HepG2 (cell line): ENCODE measurements around the gene ANKRD22. TPM values are rescaled to one million over a fixed set of nuclear protein-coding genes. Genes with fewer than 3 reads are reported as not detected.

Experiments used
- ATAC-seq: fragments of 200-7000 bp; cut with Tn5 transposase; 3 replicates; pipeline ENCODE4 v1.9.1; 2020; ENCODE audit warnings: mild to moderate bottlenecking, moderate library complexity
- BruUV-seq: library from RNA; stranded (reverse); fragments of 400-500 nt; replicated peaks from 2 replicates; lab custom pipeline; 2021; lab: Mats Ljungman, UMichigan
- CTCF ChIA-PET: fragments of 300-600 bp; formaldehyde crosslinking; extraction: SDS; loops from one replicate; lab custom pipeline; 2021; ENCODE audit warnings: low total read pairs, inconsistent platforms, low intra/inter-chr PET ratio; lab: Yijun Ruan, JAX
- POLR2A ChIA-PET: fragments of 350-600 bp; sonication (Branson Sonifier 250); formaldehyde crosslinking; loops from one replicate; lab custom pipeline; 2020; ENCODE audit warnings: antibody characterized with exemption, inconsistent platforms; lab: Yijun Ruan, JAX
- DNase-seq: peaks from one replicate; pipeline ENCODE4 v3.0.0-alpha.2; 2015; ENCODE audit warnings: low spot score
- FAIRE-seq: peaks from 3 replicates; lab custom pipeline; 2011; peaks lifted over from hg19 to GRCh38; lab: Jason Lieb, UNC
- H2AFZ ChIP-seq: one replicate; pipeline ENCODE4 v1.6.1; 2011; ENCODE audit warnings: low read length, inconsistent platforms
- H3K27ac ChIP-seq: fragments of 300-600 bp; 3 replicates; pipeline ENCODE4 v1.8.0; 2011; ENCODE audit warnings: mixed run types, mild to moderate bottlenecking, mixed read lengths, low read length, inconsistent platforms; ENCODE audit not compliant: insufficient read depth; ENCODE audit errors: extremely low read length
- H3K27me3 ChIP-seq, 2 experiments: fragments of 200-600 bp in 1 of 2; 2 replicates in 1 of 2; 3 replicates in 1 of 2; pipeline versions ENCODE4 v1.6.0 to v1.8.0; 2011; ENCODE audit warnings: low read length in 2 of 2, mild to moderate bottlenecking in 2 of 2, moderate library complexity in 2 of 2, inconsistent platforms in 1 of 2; ENCODE audit not compliant: insufficient read depth in 2 of 2, control insufficient read depth in 1 of 2
- H3K36me3 ChIP-seq, 2 experiments: fragments of 200-600 bp in 1 of 2; replicated peaks in 1 of 2; 2 replicates in 1 of 2; 3 replicates in 1 of 2; pipeline versions ENCODE4 v1.5.1 to v1.8.0; 2011; ENCODE audit warnings: low read length in 2 of 2, inconsistent platforms in 1 of 2; ENCODE audit not compliant: insufficient read depth in 2 of 2, control insufficient read depth in 1 of 2
- H3K4me1 ChIP-seq: 2 replicates; pipeline ENCODE4 v1.5.1; 2012; ENCODE audit warnings: low read length, inconsistent platforms; ENCODE audit not compliant: insufficient read depth
- H3K4me2 ChIP-seq: 2 replicates; pipeline ENCODE4 v1.6.0; 2011; ENCODE audit warnings: low read depth, low read length, inconsistent platforms
- H3K4me3 ChIP-seq, 3 experiments: fragments of 200-600 bp in 1 of 3; sonication (generic), shearing (Covaris generic) in 1 of 3; replicated peaks in 1 of 3; 2 replicates each; pipeline ENCODE4 v1.5.1; 2011 to 2016; ENCODE audit warnings: low read length in 3 of 3, inconsistent platforms in 2 of 3, low read depth in 2 of 3, mild to moderate bottlenecking in 2 of 3, control low read depth in 1 of 3, mixed read lengths in 1 of 3; ENCODE audit not compliant: insufficient read depth in 1 of 3
- H3K79me2 ChIP-seq: one replicate; pipeline ENCODE4 v1.6.1; 2011; ENCODE audit warnings: low read length, inconsistent platforms; ENCODE audit not compliant: insufficient read depth
- H3K9ac ChIP-seq: 2 replicates; pipeline ENCODE4 v1.6.0; 2011; ENCODE audit warnings: mild to moderate bottlenecking, low read depth, low read length, inconsistent platforms; ENCODE audit not compliant: insufficient read depth
- H3K9me3 ChIP-seq: 2 replicates; pipeline ENCODE4 v1.5.1; 2012; ENCODE audit warnings: mild to moderate bottlenecking, low read length
- H4K20me1 ChIP-seq: 2 replicates; pipeline ENCODE4 v1.6.0; 2011; ENCODE audit warnings: inconsistent platforms, mild to moderate bottlenecking, low read length, moderate library complexity; ENCODE audit not compliant: insufficient read depth
- ARNTL ChIP-seq: sonication (generic); formaldehyde crosslinking; IDR thresholded peaks from 2 replicates; pipeline ENCODE4 v1.4.0; 2020; ENCODE audit warnings: mild to moderate bottlenecking, missing genetic modification reagents
- ELF4 ChIP-seq: sonication (generic); formaldehyde crosslinking; IDR thresholded peaks from 2 replicates; pipeline ENCODE4 v1.5.0; 2020; ENCODE audit warnings: missing genetic modification reagents, mild to moderate bottlenecking, moderate library complexity, borderline replicate concordance
- EP300 ChIP-seq, 3 experiments: sonication (generic) in 1 of 3; formaldehyde crosslinking in 1 of 3; IDR thresholded peaks; 2 replicates each; pipeline versions ENCODE4 v1.5.1 to v1.6.1; 2011 to 2020; ENCODE audit warnings: low read depth in 2 of 3, low read length in 2 of 3, borderline replicate concordance in 1 of 3, improper control_type of control experiment in 1 of 3, mild to moderate bottlenecking in 1 of 3, missing genetic modification reagents in 1 of 3, moderate library complexity in 1 of 3
- HMG20A ChIP-seq: IDR thresholded peaks from 2 replicates; pipeline ENCODE4 v1.6.1; 2016; ENCODE audit warnings: borderline replicate concordance
- NRL ChIP-seq: sonication (generic); formaldehyde crosslinking; IDR thresholded peaks from 2 replicates; pipeline ENCODE4 v1.5.0; 2020; ENCODE audit warnings: missing genetic modification reagents, mild to moderate bottlenecking, moderate library complexity, borderline replicate concordance
- RBM39 ChIP-seq: fragments of 200-400 bp; formaldehyde crosslinking; IDR thresholded peaks from one replicate; pipeline ENCODE4 v1.6.1; 2018; ENCODE audit warnings: antibody characterized with exemption, mild to moderate bottlenecking, low read depth, low read length; ENCODE audit not compliant: poor library complexity, severe bottlenecking
- SALL1 ChIP-seq: sonication (generic); formaldehyde crosslinking; IDR thresholded peaks from 2 replicates; pipeline ENCODE4 v1.8.0; 2022; ENCODE audit warnings: mild to moderate bottlenecking, missing genetic modification reagents
- SALL2 ChIP-seq: sonication (generic); formaldehyde crosslinking; IDR thresholded peaks from 2 replicates; pipeline ENCODE4 v1.8.1; 2023; ENCODE audit warnings: mild to moderate bottlenecking, missing genetic modification reagents, inconsistent platforms
- SNAPC5 ChIP-seq: sonication (generic); formaldehyde crosslinking; IDR thresholded peaks from 2 replicates; pipeline ENCODE4 v1.8.1; 2023; ENCODE audit warnings: mild to moderate bottlenecking, missing genetic modification reagents, borderline replicate concordance
- SP4 ChIP-seq: sonication (generic); formaldehyde crosslinking; IDR thresholded peaks from 2 replicates; pipeline ENCODE4 v1.8.1; 2023; ENCODE audit warnings: mild to moderate bottlenecking, missing genetic modification reagents
- ZBTB2 ChIP-seq: sonication (generic); formaldehyde crosslinking; IDR thresholded peaks from 2 replicates; pipeline ENCODE4 v1.8.0; 2022; ENCODE audit warnings: low read depth, missing genetic modification reagents
- ZHX1 ChIP-seq: sonication (generic); formaldehyde crosslinking; IDR thresholded peaks from 2 replicates; pipeline ENCODE4 v1.8.1; 2022; ENCODE audit warnings: low read depth, mild to moderate bottlenecking, missing genetic modification reagents
- ZNF224 ChIP-seq: sonication (generic); formaldehyde crosslinking; IDR thresholded peaks from 2 replicates; pipeline ENCODE4 v1.5.0; 2020; ENCODE audit warnings: mild to moderate bottlenecking, missing genetic modification reagents
- WGBS: methylation state at CpG from one replicate; pipeline ENCODE4 v1.1.6; 2017; ENCODE audit warnings: low lambda C conversion rate; 5-methylcytosine and 5-hydroxymethylcytosine counted together
- in situ Hi-C: cut with HindIII; loops from 2 replicates; pipeline ENCODE4 v1.10.0; 2017; ENCODE audit warnings: low pct_unique_long_range_greater_than_20kb; ENCODE audit not compliant: extremely low pct_ligation_motif_present
- intact Hi-C: fragments of 100-400 bp; cut with micrococcal nuclease; formaldehyde crosslinking; loops from one replicate; pipeline ENCODE4 v1.10.0; 2022; ENCODE audit not compliant: unreplicated experiment
- polyA plus RNA-seq, 8 experiments: library from polyadenylated mRNA; depleted of rRNA in 3 of 8; stranded (reverse) in 7 of 8; unstranded in 1 of 8; fragments of >200 nt; fragmentation: Illumina TruSeq in 4 of 8; extraction: Trizol in 4 of 8; gene quantifications; 2 replicates each; pipeline versions ENCODE4 v1.2.1 to v1.2.3, GENCODE V29; 2011 to 2016; ENCODE audit warnings: low read depth in 4 of 8, missing spikeins in 1 of 8, mixed read lengths in 1 of 8; ENCODE audit not compliant: insufficient read depth in 1 of 8
- total RNA-seq, 5 experiments: library from RNA; depleted of rRNA; stranded (reverse); fragments of >200 nt; fragmentation: Illumina TruSeq; extraction: Trizol; gene quantifications; 2 replicates each; pipeline ENCODE4 v1.2.3, GENCODE V29; 2016; ENCODE audit warnings: low read depth in 1 of 5

ANKRD22 gene
- total and polyA plus RNA-seq, 2 of the 13 experiments (the other 11 are each of a cell fraction or from before 2014, with no cell fraction given) = not detected

GRCh38 chr10:88805361-88805760 lies 46.3 kb downstream of the ANKRD22 start:
- no peak for ATAC-seq
- CTCF ChIA-PET = no interaction called here
- Histone ChIP-seq H4K20me1 (no peaks in the 10 kb centered on the region), H3K4me2 (no peak overlapping the region), H3K27me3 (no peaks in the 10 kb centered on the region; a peak in 1 of 5 replicates), H3K4me3 (no peak overlapping the region), H3K4me1 (no peaks in the 10 kb centered on the region), H3K36me3 (no peaks in the 10 kb centered on the region), H2AFZ (no peak overlapping the region), H3K9ac (no peak overlapping the region), H3K9me3 (no peaks in the 10 kb centered on the region), H3K27ac (no peak overlapping the region), H3K79me2 (no peaks in the 10 kb centered on the region)
- POLR2A ChIA-PET = no interaction called here
- DNase-seq = no peak
- WGBS = 1% methylated on average over 2 of the region's 2 CpGs
- in situ Hi-C loops = no loop called here
- intact Hi-C loops = no loop called here
- no TSS peak for BruUV-seq
- FAIRE-seq = no peak
- no peak for TF ChIP-seq ZNF224 (CRISPR knock-in tag)

- no peaks in the 10 kb centered on the region for H3K9me3 ChIP-seq
- no peak overlapping the region for H3K27ac ChIP-seq
- no TSS peak for BruUV-seq
- FAIRE-seq (no peak), DNase-seq (no peak), ATAC-seq (no peak)
- 0% methylated on average over 6 of the region's 6 CpGs for WGBS
- H3K27me3 ChIP-seq = no peaks in the 10 kb centered on the region; a peak in 1 of 5 replicates
- in situ Hi-C loops (no loop called here), intact Hi-C loops (no loop called here)
- no peak overlapping the region for H3K9ac ChIP-seq
- ChIA-PET CTCF (no interaction called here), POLR2A (no interaction called here)
- no peaks in the 10 kb centered on the region for H3K36me3 ChIP-seq
- no peak overlapping the region for H3K4me2 ChIP-seq
- H3K4me1 ChIP-seq = no peaks in the 10 kb centered on the region
- H3K4me3 ChIP-seq = no peak overlapping the region
- no peaks in the 10 kb centered on the region for H4K20me1 ChIP-seq
- no peak overlapping the region for H2AFZ ChIP-seq
- H3K79me2 ChIP-seq = no peaks in the 10 kb centered on the region
- TF ChIP-seq RBM39 = no peak
- TF ChIP-seq SALL2 (CRISPR knock-in tag) = no peak
- TF ChIP-seq ZHX1 (CRISPR knock-in tag) = no peak
- no peak for TF ChIP-seq EP300 (IDR thresholded peaks at IDR 0.05; ENCODE audit: low read depth in 2 of 2, low read length in 2 of 2)
- TF ChIP-seq EP300 (CRISPR knock-in tag; IDR thresholded peaks at IDR 0.05; ENCODE audit: borderline replicate concordance) = no peak
- no peak for TF ChIP-seq SNAPC5 (CRISPR knock-in tag)
- TF ChIP-seq ZBTB2 = no peak
- no peak for TF ChIP-seq SP4 (CRISPR knock-in tag)
- TF ChIP-seq HMG20A (CRISPR knock-in tag) = no peak
- TF ChIP-seq NRL (CRISPR knock-in tag) = no peak
- no peak for TF ChIP-seq ARNTL
- TF ChIP-seq ELF4 = no peak
- TF ChIP-seq SALL1 (CRISPR knock-in tag) = no peak
These were observed 47.4 kb downstream of the ANKRD22 start for GRCh38 chr10:88804083-88804812.
